ENCODE data around the gene DCPS. TPM values are rescaled to one million over a fixed set of nuclear protein-coding genes. Genes with fewer than 3 reads are reported as not detected.

DCPS gene
- total RNA-seq, 2 experiments from 2014 or later = 27.4 to 29.1 TPM

GRCh38 chr11:126319374-126319740 is 15.5 kb downstream of the DCPS start:
- POLR2A ChIA-PET = interaction anchor here (0.7 to 3.5 kb wide), 7 partner anchors 13 to 432 kb away, joined by 3 to 61 read pairs (median 4); partner anchors contain the start of genes DCPS, HYLS1 and ST3GAL4
- no peak for DNase-seq
- Mint-ChIP-seq H3K36me3 (peaks cover 24% of the 10 kb centered on the region), H3K27me3 (no peaks in the 10 kb centered on the region), H3K4me3 (peak overlapping the region; percentile 77), H3K4me1 (peaks cover 31% of the 10 kb centered on the region), H3K27ac (peak overlapping the region; percentile 93), H3K9me3 (no peaks in the 10 kb centered on the region)
- ATAC-seq (ENCODE audit: low read depth) = no peak

DNA sequence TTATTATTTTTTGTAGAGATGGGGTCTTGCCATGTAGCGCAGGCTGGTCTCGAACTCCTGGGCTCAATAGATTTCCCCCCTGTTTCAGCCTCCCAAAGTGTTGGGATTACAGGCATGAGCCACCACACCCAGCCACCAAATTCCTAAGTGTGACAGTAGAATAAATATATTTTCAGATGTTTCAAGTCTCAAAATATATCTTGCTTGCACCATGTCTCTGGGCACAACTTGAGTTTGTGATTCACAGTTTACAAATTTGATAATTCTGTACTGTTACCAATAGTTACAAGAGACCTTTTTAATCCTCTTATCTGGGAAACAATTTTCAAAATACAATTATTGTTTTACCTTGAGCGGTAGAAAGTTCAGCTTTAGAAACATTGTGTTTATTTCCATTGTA is 19.1 kb downstream of the DCPS start:
- H3K4me1 Mint-ChIP-seq = peaks cover 22% of the 10 kb centered on the region
- no peaks in the 10 kb centered on the region for H3K27me3 Mint-ChIP-seq
- ATAC-seq (ENCODE audit: low read depth) (no peak), DNase-seq (no peak)
- H3K4me3 Mint-ChIP-seq = no peak overlapping the region
- H3K27ac Mint-ChIP-seq = no peak overlapping the region
- H3K9me3 Mint-ChIP-seq = no peaks in the 10 kb centered on the region
- POLR2A ChIA-PET = no interaction called here
- H3K36me3 Mint-ChIP-seq = peaks cover 8% of the 10 kb centered on the region

DNA sequence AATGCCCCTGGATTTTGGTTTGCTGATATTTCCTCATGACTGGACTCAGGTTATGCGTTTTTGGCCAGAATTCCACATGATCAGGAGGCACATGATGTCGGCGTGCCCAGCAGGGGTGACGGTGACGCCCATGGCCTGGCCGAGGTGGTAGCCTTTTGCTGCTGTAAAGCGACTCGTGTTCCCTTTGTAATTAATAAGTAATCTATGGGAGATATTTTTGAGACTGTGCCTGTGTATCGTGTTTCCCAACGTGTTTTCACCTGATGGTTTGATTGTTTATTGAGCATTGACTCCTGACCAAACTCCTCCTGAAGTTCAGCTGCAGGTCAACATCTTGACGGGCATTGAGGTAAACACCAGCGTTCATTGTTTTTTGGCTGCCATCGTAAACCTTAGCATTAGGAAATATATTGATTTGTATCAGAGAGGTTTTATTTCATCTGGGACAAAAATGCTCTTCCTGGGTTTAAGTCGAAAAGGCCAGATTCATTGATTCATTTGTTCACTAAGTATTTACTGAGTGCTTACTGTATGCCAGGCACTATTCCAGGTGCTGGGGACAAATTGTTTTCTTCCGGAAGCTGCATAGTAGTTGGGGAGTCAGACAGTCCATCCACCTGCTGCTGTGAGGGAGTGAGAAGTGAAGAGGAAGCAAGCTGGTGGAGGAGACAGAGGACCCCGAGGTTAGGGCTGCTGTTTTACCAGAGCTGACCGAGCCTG is 23.6 kb downstream of the DCPS start:
- POLR2A ChIA-PET = interaction anchor here (1.5 kb wide), 1 partner anchor 9 kb away, joined by 4 read pairs; no protein-coding TSS in a partner anchor
- no peak overlapping the region for H3K27ac Mint-ChIP-seq
- no peak overlapping the region for H3K4me3 Mint-ChIP-seq
- no peaks in the 10 kb centered on the region for H3K27me3 Mint-ChIP-seq
- H3K4me1 Mint-ChIP-seq = peaks cover 7% of the 10 kb centered on the region
- H3K36me3 Mint-ChIP-seq = no peaks in the 10 kb centered on the region
- H3K9me3 Mint-ChIP-seq = no peaks in the 10 kb centered on the region
- DNase-seq = no peak
- no peak for ATAC-seq (ENCODE audit: low read depth)

DNA sequence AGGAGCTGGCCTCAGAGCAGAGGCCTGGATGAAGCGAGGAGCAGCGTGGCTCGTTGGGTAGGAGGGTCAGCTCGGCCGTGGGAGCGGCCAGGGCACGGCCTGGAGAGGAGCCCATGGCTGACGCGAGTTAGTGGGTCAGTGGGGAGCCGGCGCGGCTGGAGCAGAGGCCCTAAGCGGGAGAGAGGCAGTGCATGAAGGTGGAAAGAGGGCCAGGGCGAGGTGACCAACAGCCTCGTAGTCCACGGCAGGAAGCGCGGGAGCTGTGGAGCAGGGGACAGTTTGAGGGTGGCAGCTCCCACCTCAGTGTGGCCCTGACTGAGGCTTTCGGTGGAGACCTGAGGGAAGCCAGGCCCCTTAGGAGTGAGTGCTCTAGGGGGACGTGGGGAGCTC is 24.1 kb downstream of the DCPS start:
- H3K9me3 Mint-ChIP-seq = no peaks in the 10 kb centered on the region
- H3K36me3 Mint-ChIP-seq = no peaks in the 10 kb centered on the region
- peaks cover 7% of the 10 kb centered on the region for H3K4me1 Mint-ChIP-seq
- DNase-seq = no peak
- H3K27ac Mint-ChIP-seq = no peak overlapping the region
- POLR2A ChIA-PET = interaction anchor here (1.5 kb wide), 1 partner anchor 10 kb away, joined by 4 read pairs; no protein-coding TSS in a partner anchor
- no peaks in the 10 kb centered on the region for H3K27me3 Mint-ChIP-seq
- ATAC-seq (ENCODE audit: low read depth) = no peak
- H3K4me3 Mint-ChIP-seq = no peak overlapping the region

DNA sequence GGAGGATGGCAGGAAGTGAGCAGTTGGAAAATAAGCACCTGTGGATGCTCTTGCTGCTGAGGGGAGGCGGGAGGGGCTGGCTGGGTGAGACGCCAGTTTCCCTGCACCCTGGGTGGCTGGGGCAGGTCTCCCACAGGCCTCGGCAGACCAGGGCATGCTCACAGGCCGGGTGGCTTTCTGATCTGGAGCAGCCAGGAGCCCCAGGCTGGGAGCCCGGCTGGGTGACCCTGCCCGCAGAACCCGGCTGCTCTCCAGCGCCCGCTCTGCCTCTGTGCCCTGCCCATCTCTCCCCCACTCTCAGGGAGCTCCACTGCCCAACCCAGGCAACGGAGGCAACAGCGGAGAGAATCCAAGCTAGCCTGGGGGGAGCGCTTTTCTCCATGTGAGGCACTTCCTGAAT is 24.6 kb downstream of the DCPS start:
- H3K9me3 Mint-ChIP-seq = no peaks in the 10 kb centered on the region
- H3K27me3 Mint-ChIP-seq = no peaks in the 10 kb centered on the region
- DNase-seq (no peak), ATAC-seq (ENCODE audit: low read depth) (no peak)
- peaks cover 7% of the 10 kb centered on the region for H3K4me1 Mint-ChIP-seq
- no peaks in the 10 kb centered on the region for H3K36me3 Mint-ChIP-seq
- H3K4me3 Mint-ChIP-seq = no peak overlapping the region
- POLR2A ChIA-PET = interaction anchor here (1.5 kb wide), 1 partner anchor 10 kb away, joined by 4 read pairs; no protein-coding TSS in a partner anchor
- no peak overlapping the region for H3K27ac Mint-ChIP-seq

- H3K36me3 Mint-ChIP-seq = no peaks in the 10 kb centered on the region
- H3K4me3 Mint-ChIP-seq = no peak overlapping the region
- no peaks in the 10 kb centered on the region for H3K9me3 Mint-ChIP-seq
- POLR2A ChIA-PET = interaction anchor here (1.0 kb wide), 1 partner anchor 25 kb away, joined by 4 read pairs; no protein-coding TSS in a partner anchor
- DNase-seq (no peak), ATAC-seq (ENCODE audit: low read depth) (no peak)
- no peak overlapping the region for H3K27ac Mint-ChIP-seq
- no peaks in the 10 kb centered on the region for H3K27me3 Mint-ChIP-seq
- H3K4me1 Mint-ChIP-seq = peaks cover 7% of the 10 kb centered on the region
These were observed 25.2 kb downstream of the DCPS start for GRCh38 chr11:126328938-126329643.

DNA sequence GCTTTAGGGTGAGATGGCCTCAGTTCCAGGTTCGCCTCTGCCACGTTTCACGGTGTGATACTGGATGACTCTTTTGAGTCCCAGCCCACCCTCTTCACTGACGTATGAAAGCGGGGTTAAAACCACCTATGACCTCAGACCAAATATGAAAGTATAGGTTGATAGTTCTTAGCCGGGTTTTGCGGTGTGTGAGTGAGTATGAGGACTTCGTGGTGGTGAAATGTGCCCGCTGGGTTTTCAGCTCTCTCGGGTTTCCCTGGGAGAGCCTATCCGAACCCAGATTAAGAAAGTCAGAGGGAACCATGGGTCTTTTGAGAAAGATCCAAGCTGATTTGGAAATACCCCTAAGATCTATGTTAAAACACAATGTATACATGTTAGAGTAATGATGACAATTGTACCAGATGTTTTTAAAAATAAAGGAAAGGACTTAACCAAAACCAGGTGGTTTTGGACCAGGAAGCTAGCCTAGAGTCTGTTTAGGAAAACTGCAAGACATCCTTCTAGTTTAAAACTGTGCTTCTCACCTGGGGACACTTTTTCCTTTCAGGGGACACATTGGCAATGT is 25.9 kb downstream of the DCPS start:
- Mint-ChIP-seq H3K27ac (no peak overlapping the region), H3K36me3 (no peaks in the 10 kb centered on the region), H3K4me1 (peaks cover 7% of the 10 kb centered on the region), H3K4me3 (no peak overlapping the region), H3K27me3 (no peaks in the 10 kb centered on the region), H3K9me3 (no peaks in the 10 kb centered on the region)
- DNase-seq (no peak), ATAC-seq (ENCODE audit: low read depth) (no peak)
- POLR2A ChIA-PET = interaction anchor here (1.0 kb wide), 1 partner anchor 24 kb away, joined by 4 read pairs; no protein-coding TSS in a partner anchor

DNA sequence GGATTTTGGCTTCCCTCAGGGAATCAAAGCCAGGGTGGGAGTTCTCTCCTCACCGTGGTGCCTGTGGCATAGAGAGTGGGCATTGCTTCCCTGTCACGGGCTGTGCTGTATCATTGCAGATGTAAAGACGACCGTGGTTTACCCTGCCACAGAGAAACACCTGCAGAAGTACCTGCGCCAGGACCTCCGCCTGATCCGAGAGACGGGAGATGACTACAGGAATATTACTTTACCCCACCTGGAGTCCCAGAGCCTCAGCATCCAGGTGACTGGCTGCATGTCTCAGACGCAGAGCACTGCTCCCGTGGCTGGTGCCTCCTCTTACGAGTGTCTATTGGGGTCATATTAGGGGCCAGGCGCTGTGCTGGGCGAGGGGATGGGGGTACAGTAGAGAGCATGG is 27.4 kb downstream of the DCPS start:
- Mint-ChIP-seq H3K36me3 (peaks cover 2% of the 10 kb centered on the region), H3K4me3 (no peak overlapping the region), H3K9me3 (no peaks in the 10 kb centered on the region), H3K27me3 (no peaks in the 10 kb centered on the region), H3K27ac (no peak overlapping the region), H3K4me1 (peaks cover 10% of the 10 kb centered on the region)
- POLR2A ChIA-PET = no interaction called here
- no peak for DNase-seq
- no peak for ATAC-seq (ENCODE audit: low read depth)

DNA sequence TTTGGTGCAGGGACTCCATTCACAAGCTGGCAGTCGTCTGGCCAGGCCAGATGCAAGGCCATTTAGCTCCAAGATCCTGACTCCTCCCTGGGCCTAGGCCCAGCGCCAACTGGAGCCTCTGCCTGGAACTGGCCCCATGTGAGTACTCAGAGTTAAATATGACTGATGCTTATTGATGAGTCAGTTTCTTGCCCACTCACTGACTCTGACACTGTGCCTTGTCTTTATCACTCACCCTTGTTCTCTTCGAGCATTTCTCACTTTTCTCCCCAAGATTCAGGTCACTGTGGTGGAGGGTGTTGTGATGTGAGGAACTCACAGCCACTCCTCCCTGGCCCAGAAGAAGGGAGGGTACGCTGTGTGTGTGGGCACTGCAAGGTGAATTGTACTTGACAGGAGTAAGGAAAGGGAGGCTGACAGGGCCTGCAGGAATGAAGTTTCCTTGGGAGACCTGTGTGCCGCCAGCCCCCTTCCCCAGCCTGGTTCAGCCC is 28.4 kb downstream of the DCPS start:
- POLR2A ChIA-PET = no interaction called here
- DNase-seq = no peak
- ATAC-seq (ENCODE audit: low read depth) = no peak
- H3K4me3 Mint-ChIP-seq = no peak overlapping the region
- H3K27ac Mint-ChIP-seq = no peak overlapping the region
- no peaks in the 10 kb centered on the region for H3K27me3 Mint-ChIP-seq
- H3K9me3 Mint-ChIP-seq = no peaks in the 10 kb centered on the region
- H3K36me3 Mint-ChIP-seq = peaks cover 2% of the 10 kb centered on the region
- peaks cover 13% of the 10 kb centered on the region for H3K4me1 Mint-ChIP-seq

GRCh38 chr11:126333142-126333541 is 29.3 kb downstream of the DCPS start:
- H3K36me3 Mint-ChIP-seq = peaks cover 2% of the 10 kb centered on the region

DNA sequence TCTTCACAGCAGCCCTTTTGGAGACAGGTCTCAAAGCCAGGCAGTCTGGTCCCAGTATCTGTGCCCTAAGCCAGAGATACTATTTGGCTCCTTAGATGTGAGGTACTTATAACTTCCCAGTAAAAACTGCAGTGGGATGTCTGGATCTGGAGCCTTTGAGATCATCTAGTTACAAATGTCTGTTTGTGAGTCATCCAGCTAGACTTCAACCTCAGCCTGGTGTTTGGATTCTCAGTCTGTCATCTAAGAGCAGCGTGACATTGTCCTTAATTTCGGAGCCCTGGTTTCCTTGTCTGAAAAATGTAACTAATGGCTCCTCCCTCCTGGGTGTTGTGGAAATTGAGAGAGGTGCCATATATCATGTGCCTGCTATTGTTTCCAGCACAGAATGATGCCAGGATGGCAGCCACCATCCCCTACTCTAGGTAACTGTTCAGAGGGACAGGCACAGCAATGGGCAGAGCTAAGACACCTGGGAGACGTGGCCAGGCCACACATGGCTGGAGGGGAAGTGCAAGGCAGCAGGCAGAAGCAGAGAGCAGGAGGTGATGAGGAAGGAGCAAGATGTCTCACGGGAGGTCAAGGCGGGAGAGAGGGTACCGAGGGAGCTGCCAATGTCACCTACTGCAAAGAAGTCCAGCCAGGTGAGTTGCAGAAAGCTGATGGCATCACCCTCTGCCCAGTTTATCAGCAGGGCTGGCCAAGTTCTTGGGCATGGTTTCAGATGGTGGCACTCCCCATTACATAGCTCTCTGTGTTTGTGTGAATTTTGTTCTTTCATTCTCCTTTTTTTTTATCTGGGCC is 31.0 kb downstream of the DCPS start:
- no peaks in the 10 kb centered on the region for H3K27me3 Mint-ChIP-seq
- H3K27ac Mint-ChIP-seq = peak overlapping the region; percentile 65
- H3K36me3 Mint-ChIP-seq = peaks cover 4% of the 10 kb centered on the region
- POLR2A ChIA-PET = no interaction called here
- no peak overlapping the region for H3K4me3 Mint-ChIP-seq
- no peak for ATAC-seq (ENCODE audit: low read depth)
- no peak for DNase-seq
- peaks cover 8% of the 10 kb centered on the region for H3K4me1 Mint-ChIP-seq
- no peaks in the 10 kb centered on the region for H3K9me3 Mint-ChIP-seq

More at GRCh38 chr11:126333142-126333541, 29.3 kb downstream of the DCPS start:
- DNase-seq (no peak), ATAC-seq (ENCODE audit: low read depth) (no peak)
- no peak overlapping the region for H3K4me3 Mint-ChIP-seq
- POLR2A ChIA-PET = no interaction called here
- no peaks in the 10 kb centered on the region for H3K9me3 Mint-ChIP-seq
- H3K27ac Mint-ChIP-seq = no peak overlapping the region
- peaks cover 11% of the 10 kb centered on the region for H3K4me1 Mint-ChIP-seq
- H3K27me3 Mint-ChIP-seq = no peaks in the 10 kb centered on the region

DNA sequence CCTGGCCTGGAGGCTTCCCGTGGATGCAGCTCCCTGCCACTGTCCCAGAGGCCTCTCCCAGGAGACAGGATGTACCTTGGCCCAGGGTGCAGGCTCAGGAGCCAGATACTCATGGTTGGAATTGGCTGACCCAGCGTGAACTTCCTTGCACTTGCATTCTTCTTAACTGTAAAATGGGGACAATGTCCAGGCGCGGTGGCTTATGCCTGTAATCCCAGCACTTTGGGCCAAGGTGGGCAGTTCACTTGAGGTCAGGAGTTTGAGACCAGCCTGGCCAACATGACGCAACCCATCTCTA is 31.6 kb downstream of the DCPS start:
- Mint-ChIP-seq H3K27ac (no peak overlapping the region), H3K27me3 (no peaks in the 10 kb centered on the region), H3K9me3 (no peaks in the 10 kb centered on the region), H3K4me1 (peaks cover 8% of the 10 kb centered on the region), H3K36me3 (peaks cover 4% of the 10 kb centered on the region), H3K4me3 (no peak overlapping the region)
- POLR2A ChIA-PET = no interaction called here
- DNase-seq (no peak), ATAC-seq (ENCODE audit: low read depth) (no peak)

GRCh38 chr11:126336138-126336541 is 32.3 kb downstream of the DCPS start:
- peaks cover 8% of the 10 kb centered on the region for H3K4me1 Mint-ChIP-seq
- H3K9me3 Mint-ChIP-seq = no peaks in the 10 kb centered on the region
- peaks cover 4% of the 10 kb centered on the region for H3K36me3 Mint-ChIP-seq
- peak overlapping the region; percentile 76 for H3K27ac Mint-ChIP-seq
- H3K27me3 Mint-ChIP-seq = no peaks in the 10 kb centered on the region
- DNase-seq = no peak
- H3K4me3 Mint-ChIP-seq = no peak overlapping the region
- ATAC-seq (ENCODE audit: low read depth) = peak; percentile 48
- POLR2A ChIA-PET = no interaction called here
